Measurements from ENCODE around the gene TIPARP. TPM values are rescaled to one million over a fixed set of nuclear protein-coding genes. Genes with fewer than 3 reads are reported as not detected.

Gene TIPARP
- total and polyA plus RNA-seq, 2 of the 8 experiments (the other 6 are each of a cell fraction or from before 2014, with no cell fraction given), result 1.6 to 5.8 TPM

DNA sequence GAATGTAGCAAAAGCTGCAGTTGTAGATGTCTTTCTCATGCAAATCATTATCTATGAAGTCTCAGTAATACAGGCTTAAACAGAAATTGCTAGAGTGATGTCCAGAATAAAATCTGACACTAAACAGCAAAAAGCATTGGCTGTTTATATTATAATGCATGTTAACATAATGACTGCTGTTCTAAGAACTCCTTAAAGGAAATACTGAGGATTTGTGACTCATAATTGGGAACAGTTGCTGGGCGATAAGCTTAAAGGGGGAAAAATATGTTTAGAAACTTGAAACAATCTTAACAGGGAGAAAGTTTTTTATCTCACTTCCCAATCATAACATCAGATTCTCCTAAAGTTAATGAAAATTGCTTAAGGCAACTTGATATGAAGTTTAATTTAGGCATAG lies 17.5 kb downstream of the TIPARP start (continued):
- TF ChIP-seq, protein P1, sequence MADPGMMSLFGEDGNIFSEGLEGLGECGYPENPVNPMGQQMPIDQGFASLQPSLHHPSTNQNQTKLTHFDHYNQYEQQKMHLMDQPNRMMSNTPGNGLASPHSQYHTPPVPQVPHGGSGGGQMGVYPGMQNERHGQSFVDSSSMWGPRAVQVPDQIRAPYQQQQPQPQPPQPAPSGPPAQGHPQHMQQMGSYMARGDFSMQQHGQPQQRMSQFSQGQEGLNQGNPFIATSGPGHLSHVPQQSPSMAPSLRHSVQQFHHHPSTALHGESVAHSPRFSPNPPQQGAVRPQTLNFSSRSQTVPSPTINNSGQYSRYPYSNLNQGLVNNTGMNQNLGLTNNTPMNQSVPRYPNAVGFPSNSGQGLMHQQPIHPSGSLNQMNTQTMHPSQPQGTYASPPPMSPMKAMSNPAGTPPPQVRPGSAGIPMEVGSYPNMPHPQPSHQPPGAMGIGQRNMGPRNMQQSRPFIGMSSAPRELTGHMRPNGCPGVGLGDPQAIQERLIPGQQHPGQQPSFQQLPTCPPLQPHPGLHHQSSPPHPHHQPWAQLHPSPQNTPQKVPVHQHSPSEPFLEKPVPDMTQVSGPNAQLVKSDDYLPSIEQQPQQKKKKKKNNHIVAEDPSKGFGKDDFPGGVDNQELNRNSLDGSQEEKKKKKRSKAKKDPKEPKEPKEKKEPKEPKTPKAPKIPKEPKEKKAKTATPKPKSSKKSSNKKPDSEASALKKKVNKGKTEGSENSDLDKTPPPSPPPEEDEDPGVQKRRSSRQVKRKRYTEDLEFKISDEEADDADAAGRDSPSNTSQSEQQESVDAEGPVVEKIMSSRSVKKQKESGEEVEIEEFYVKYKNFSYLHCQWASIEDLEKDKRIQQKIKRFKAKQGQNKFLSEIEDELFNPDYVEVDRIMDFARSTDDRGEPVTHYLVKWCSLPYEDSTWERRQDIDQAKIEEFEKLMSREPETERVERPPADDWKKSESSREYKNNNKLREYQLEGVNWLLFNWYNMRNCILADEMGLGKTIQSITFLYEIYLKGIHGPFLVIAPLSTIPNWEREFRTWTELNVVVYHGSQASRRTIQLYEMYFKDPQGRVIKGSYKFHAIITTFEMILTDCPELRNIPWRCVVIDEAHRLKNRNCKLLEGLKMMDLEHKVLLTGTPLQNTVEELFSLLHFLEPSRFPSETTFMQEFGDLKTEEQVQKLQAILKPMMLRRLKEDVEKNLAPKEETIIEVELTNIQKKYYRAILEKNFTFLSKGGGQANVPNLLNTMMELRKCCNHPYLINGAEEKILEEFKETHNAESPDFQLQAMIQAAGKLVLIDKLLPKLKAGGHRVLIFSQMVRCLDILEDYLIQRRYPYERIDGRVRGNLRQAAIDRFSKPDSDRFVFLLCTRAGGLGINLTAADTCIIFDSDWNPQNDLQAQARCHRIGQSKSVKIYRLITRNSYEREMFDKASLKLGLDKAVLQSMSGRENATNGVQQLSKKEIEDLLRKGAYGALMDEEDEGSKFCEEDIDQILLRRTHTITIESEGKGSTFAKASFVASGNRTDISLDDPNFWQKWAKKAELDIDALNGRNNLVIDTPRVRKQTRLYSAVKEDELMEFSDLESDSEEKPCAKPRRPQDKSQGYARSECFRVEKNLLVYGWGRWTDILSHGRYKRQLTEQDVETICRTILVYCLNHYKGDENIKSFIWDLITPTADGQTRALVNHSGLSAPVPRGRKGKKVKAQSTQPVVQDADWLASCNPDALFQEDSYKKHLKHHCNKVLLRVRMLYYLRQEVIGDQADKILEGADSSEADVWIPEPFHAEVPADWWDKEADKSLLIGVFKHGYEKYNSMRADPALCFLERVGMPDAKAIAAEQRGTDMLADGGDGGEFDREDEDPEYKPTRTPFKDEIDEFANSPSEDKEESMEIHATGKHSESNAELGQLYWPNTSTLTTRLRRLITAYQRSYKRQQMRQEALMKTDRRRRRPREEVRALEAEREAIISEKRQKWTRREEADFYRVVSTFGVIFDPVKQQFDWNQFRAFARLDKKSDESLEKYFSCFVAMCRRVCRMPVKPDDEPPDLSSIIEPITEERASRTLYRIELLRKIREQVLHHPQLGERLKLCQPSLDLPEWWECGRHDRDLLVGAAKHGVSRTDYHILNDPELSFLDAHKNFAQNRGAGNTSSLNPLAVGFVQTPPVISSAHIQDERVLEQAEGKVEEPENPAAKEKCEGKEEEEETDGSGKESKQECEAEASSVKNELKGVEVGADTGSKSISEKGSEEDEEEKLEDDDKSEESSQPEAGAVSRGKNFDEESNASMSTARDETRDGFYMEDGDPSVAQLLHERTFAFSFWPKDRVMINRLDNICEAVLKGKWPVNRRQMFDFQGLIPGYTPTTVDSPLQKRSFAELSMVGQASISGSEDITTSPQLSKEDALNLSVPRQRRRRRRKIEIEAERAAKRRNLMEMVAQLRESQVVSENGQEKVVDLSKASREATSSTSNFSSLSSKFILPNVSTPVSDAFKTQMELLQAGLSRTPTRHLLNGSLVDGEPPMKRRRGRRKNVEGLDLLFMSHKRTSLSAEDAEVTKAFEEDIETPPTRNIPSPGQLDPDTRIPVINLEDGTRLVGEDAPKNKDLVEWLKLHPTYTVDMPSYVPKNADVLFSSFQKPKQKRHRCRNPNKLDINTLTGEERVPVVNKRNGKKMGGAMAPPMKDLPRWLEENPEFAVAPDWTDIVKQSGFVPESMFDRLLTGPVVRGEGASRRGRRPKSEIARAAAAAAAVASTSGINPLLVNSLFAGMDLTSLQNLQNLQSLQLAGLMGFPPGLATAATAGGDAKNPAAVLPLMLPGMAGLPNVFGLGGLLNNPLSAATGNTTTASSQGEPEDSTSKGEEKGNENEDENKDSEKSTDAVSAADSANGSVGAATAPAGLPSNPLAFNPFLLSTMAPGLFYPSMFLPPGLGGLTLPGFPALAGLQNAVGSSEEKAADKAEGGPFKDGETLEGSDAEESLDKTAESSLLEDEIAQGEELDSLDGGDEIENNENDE (IDR thresholded peaks at IDR 0.05; ENCODE audit: insufficient replicate concordance, low read length), result no peak
- TF ChIP-seq, protein P2, sequence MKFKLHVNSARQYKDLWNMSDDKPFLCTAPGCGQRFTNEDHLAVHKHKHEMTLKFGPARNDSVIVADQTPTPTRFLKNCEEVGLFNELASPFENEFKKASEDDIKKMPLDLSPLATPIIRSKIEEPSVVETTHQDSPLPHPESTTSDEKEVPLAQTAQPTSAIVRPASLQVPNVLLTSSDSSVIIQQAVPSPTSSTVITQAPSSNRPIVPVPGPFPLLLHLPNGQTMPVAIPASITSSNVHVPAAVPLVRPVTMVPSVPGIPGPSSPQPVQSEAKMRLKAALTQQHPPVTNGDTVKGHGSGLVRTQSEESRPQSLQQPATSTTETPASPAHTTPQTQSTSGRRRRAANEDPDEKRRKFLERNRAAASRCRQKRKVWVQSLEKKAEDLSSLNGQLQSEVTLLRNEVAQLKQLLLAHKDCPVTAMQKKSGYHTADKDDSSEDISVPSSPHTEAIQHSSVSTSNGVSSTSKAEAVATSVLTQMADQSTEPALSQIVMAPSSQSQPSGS (IDR thresholded peaks at IDR 0.05; ENCODE audit: low read length), result no peak
- no peak for TF ChIP-seq CHD1 (IDR thresholded peaks at IDR 0.05; ENCODE audit: low read depth, low read length)
- no peak for TF ChIP-seq SP4 (IDR thresholded peaks at IDR 0.05; ENCODE audit: low read length)
- no peak for TF ChIP-seq KDM1A (IDR thresholded peaks at IDR 0.05; ENCODE audit: borderline replicate concordance, low read length)
- no peak for TF ChIP-seq EZH2 (IDR thresholded peaks at IDR 0.05; ENCODE audit: low read depth, low read length, severe bottlenecking)
- no peak for TF ChIP-seq RNF2 (IDR thresholded peaks at IDR 0.05; ENCODE audit: borderline replicate concordance, low read depth, low read length, missing control alignments, poor library complexity, severe bottlenecking)
- no peak for TF ChIP-seq BCL11A (IDR thresholded peaks at IDR 0.05; ENCODE audit: low read depth in 2 of 2, low read length in 2 of 2)
- no peak for TF ChIP-seq SUZ12 (IDR thresholded peaks at IDR 0.05; ENCODE audit: low read length)
